ENCODE results near the gene BACE2.
"Not testable (repeated sequence)": the region's sequence is repeated elsewhere in the genome, so short reads cannot be mapped to it uniquely, and the experiment has no call there.

BACE2 gene

DNA sequence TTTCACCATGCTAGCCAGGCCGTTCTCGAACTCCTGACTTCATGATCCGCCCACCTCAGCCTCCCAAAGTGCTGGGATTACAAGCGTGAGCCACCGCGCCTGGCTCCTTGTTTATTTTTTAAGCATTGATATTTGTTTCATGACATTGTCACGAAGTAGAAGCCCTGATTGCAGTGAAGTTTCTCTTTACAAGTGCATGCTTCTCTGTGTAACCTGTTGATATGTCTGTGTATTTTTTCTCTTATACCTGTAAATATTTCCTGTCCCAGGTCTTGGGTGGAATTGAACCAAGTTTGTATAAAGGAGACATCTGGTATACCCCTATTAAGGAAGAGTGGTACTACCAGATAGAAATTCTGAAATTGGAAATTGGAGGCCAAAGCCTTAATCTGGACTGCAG is 75.1 kb downstream of the BACE2 start:
- DNase-seq = no peak

DNA sequence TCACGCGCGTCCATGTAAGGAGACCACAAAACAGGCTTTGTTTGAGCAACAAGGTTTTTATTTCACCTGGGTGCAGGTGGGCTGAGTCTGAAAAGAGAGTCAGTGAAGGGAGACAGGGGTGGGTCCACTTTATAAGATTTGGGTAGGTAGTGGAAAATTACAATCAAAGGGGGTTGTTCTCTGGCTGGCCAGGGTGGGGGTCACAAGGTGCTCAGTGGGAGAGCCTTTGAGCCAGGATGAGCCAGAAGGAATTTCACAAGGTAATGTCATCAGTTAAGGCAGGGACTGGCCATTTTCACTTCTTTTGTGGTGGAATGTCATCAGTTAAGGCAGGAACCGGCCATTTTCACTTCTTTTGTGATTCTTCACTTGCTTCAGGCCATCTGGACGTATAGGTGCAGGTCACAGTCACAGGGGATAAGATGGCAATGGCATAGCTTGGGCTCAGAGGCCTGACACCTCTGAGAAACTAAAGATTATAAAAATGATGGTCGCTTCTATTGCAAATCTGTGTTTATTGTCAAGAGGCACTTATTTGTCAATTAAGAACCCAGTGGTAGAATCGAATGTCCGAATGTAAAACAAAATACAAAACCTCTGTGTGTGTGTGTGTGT is 76.4 kb downstream of the BACE2 start:
- not testable (repeated sequence) for DNase-seq

DNA sequence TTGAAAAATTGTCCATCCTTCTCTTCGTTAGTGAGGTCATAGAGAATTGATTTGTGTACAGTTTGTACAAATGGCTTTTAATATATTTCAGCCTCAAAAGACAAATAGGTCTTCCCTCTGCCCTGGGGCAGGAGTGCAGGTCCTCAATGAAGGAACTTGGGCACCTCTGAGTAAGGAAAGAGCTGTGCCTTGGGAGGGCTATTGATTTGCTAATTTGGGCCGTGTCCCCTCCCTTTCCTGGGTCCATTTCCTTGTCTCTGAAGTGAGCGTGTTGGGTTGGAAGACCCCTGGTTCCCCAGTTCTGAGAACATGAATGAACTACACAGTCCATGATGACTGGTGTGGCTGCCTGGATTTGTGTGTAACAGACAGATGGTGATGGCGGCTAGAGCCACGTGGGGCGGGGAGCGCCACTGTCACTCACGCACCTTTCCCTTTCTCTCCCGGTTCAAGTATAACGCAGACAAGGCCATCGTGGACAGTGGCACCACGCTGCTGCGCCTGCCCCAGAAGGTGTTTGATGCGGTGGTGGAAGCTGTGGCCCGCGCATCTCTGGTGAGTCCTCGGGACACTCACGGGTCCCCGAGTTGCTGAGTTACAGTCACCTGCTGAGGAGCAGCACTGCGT is 77.7 kb downstream of the BACE2 start:
- no peak for DNase-seq

DNA sequence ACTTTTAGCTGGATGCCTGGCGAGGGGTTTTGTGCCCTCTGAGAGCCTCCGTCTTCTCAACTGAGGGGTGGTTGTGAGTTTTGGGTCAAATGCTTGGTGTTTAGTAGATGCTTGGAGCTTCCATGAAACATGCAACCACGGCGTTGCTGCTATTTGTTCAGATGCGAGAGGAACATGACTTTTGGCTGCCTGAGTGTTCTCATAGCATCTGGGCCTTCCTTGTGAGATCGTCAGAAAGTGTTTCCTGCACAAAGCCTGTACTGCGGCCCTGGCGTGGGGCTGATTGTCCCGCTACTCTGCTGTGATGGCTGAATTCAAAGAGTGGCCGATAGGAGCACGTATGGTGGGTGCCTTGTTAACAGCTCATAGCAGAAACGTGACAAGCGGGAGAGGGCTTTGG is 78.8 kb downstream of the BACE2 start:
- no peak for DNase-seq

DNA sequence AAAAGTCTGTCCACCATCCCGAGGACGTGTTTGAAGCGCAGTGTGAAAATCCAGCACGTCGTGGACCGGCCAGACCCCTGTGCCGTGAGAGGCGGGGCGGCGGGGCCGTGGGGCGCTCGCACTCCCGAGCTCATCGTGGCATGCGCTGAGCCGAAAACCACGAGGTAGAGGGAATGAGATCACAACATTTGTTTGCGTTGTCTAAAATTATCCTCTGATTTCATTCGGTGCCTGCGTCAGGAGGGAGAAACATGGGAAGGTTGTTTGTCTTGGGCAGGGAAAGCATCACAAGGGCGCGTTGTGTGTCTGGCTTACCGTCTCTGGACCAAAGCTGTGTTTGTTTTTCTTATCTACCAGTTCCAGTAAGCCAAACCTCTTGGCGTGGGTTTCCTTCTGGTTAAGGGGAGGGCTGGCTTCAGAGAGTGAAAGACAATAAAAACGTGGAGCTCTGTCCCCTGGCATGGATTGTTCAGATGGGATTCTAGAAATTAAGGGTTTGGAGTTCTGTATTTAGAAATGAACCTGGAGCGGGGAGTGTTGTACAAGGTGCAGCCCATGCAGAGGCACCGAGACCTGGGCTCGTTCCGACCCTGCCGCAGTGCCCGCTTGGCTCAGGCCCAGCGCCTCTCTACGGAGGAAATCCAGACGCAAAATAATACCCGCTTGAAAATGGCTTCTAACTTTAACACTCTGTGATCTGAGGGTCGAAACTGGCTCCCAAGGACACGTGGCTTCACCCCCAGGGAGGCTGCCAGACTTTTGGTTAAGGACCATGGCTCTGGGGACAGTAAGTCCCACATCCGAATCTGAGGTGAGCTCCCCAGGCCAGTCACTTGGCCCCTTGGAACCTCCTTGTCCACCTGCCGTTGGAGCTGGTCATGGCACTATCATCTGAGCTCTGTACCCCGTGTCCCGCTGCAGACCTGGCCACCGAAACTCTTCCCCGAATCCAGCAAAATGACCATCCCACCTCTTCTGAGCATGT is 79.9 kb downstream of the BACE2 start:
- no peak for DNase-seq

DNA sequence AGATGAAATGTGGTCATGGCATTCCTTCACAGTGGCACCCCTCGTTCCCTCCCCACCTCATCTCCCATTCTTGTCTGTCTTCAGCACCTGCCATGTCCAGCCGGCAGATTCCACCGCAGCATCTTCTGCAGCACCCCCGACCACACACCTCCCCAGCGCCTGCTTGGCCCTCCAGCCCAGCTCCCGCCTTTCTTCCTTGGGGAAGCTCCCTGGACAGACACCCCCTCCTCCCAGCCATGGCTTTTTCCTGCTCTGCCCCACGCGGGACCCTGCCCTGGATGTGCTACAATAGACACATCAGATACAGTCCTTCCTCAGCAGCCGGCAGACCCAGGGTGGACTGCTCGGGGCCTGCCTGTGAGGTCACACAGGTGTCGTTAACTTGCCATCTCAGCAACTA is 81.5 kb downstream of the BACE2 start:
- no peak for DNase-seq

DNA sequence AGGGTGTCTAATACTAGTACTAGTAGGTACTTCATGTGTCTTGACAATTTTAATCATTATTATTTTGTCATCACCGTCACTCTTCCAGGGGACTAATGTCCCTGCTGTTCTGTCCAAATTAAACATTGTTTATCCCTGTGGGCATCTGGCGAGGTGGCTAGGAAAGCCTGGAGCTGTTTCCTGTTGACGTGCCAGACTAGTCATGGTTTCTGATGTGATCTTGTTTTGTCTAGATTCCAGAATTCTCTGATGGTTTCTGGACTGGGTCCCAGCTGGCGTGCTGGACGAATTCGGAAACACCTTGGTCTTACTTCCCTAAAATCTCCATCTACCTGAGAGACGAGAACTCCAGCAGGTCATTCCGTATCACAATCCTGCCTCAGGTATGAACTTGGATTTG is 82.6 kb downstream of the BACE2 start:
- no peak for DNase-seq

DNA sequence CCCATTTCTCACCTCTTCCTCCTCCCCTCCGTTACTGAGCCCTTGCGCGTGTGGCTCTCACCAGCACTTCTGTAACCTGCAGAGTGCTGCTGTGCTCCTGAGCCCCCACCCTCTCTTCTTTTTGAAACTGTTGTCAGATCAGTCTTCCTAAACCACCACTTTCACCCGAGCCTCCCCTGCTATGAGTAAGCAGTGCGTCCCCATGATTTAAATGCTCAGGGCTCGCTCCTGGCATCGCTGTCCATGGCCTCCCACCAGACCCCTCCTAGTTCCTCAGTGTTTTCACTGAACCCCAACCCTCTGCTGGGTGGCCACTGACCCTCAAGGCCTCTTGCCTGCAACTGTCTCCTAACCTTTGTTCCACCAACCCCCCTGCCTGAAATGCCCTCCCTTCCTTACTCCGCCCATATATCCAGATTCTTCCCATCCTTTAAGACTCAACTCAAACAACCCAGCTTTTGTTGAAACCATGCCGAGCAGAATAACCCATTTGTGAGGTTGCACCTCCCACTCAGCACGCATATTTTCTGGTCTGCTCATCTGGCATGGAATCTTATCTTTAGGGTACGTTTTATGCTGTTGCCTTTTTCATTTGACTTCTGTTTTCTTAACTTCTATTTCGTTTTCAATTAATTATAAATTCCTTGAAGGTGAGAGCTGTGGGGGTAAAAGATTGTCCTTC is 84.1 kb downstream of the BACE2 start:
- DNase-seq = no peak

DNA sequence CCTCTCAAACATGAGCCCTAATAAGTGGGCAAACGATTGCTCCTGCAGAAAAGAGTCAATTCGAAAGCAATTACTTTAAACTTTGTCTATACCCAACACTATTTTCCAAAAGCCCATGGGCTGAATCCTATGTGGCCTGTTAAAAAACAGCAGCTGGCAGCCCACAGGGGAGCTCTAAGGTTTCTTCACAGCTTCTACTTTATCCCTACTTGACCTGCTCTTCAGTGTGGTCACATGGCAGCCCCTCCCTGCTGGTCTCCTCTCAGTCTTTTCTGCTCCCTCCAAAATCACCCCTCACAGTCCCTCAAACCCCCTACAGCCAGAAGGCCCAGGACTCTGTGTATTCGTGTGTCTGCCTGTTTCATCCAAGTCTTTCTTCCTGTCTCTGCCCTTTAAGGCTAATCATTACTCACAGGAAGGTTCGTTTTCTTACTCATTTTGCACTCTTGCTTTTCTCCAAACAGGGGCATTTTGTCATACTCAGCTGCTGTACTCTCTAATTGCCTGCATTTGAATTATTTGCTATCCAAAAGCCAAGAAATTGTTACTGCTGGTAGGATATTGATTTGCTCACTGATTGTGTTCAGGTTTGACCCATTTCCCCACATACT is 86.2 kb downstream of the BACE2 start:
- no peak for DNase-seq

DNA sequence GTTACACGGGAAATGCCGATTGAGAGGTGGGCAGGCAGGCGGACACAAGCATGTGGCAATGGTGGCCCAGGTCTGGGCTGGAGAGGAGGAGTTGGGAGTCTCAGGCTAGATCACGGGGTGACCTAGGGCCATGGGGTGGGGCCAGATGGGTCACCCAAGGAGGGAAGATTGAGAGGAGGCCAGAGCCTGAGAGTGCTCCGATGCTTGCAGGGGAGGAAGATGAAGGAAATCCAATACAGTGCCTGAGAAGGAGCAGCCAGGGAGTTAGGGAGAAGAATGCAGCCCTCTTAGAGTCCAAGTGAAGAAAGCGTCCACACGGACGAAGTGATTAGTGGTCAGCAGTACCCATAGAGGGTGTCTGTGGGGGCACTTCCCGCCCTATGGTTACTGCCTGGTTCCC is 87.2 kb downstream of the BACE2 start:
- no peak for DNase-seq

DNA sequence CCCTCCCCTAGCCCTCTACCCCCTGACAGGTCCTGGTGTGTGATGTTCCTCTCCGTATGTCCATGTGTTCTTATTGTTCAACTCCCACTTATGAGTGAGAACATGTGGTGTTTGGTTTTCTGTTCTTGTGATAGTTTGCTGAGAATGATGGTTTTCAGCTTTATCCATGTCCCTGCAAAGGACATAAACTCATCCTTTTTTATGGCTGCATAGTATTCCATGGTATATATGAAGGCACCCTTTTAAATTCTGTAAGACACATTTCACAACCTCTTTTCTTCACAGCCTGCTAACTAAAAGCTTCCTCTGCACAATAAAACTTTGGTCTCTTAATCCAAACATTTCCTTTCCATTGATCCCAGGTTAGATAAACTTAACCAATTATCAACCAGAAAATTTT is 88.3 kb downstream of the BACE2 start:
- DNase-seq = not testable (repeated sequence)

DNA sequence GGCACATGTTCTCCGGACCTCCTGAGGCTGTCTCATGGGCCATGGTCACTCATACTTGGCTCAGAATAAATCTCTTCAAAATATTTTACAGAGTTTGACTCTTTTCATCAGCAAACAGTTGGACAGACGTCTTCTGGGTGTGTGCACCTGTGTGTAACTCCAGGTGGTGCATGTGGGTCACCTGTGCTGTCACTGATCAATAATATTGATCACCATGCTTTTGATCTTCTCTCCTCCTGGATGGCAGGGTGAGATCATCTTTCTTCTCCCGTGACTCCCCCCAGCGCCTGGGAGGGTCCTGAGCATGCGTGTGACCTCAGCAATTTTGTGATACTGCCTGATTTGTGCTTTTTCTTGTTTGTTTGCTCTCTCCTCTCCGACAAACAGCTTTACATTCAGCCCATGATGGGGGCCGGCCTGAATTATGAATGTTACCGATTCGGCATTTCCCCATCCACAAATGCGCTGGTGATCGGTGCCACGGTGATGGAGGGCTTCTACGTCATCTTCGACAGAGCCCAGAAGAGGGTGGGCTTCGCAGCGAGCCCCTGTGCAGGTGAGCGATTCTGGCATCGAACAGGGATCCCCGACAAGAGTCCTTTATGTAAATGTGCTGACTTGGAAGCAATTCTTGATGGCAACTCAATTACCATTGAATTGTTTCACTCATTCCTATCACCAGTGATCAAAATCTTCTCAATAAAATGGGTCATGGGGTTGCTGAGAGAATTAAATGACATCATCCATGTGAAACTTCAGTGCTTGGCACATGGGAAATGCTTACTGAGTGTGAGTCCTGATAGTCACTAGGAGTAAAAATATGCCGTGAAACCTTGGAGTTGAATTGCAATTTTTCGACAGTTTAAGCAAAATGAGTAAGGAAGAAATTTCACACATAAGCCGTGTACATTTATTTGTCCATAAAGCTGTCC is 89.1 kb downstream of the BACE2 start:
- no peak for DNase-seq

DNA sequence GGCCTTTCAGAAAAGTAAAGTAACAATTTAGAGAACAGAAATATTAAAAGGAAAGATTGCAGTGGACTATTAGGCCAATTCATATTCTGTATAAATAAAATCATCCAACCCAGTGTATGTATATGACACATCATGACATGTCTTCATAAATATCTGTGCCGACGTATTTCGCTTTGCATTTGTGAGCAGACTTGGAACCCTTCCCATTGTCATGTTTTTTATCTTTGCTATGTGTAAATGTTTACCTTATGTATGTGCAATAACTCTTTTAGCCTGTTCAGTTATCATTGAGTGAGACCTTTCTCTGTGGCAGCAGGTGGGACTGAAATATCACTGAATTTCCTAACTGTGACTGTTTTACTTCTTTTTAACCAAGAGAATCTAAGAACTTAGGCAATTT is 90.7 kb downstream of the BACE2 start:
- DNase-seq = no peak

DNA sequence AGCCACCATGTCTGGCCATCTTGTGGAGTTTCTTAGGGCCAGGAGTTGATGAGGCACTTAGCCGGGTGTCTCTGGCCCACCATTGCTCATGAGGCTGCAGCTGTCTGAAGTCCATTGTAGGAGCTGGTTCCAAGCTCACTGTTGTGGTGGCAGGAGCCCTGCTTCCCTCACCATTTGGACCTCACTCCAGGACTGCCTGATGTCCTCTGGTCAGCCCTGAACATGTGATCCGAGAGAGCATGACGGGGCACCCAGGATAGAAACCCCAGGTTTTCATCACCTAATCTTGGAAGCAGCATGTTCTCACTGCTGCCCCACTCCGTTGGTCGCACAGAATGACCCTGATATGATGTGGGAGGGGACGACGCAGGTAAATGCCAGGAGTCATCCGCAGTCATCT is 92.5 kb downstream of the BACE2 start:
- no peak for DNase-seq

DNA sequence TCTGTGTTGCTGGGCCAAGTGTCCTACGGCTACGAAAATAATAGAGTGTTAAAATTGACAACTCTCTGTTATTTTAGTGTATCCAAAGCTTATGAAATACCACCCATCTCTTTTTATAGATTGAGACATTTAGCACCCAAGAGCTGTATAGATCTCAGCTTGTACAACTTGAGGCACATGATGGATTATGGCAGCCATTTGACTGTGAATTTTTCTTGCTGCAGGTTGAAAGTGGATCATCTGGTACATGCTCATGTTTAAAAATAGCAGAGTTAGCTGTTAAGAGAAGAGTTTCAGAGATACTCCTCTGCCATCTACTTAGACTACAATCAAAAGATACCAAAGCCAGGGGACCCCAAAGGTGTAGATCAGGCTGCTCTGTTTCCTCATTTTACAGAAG is 99.4 kb downstream of the BACE2 start:
- DNase-seq = no peak

DNA sequence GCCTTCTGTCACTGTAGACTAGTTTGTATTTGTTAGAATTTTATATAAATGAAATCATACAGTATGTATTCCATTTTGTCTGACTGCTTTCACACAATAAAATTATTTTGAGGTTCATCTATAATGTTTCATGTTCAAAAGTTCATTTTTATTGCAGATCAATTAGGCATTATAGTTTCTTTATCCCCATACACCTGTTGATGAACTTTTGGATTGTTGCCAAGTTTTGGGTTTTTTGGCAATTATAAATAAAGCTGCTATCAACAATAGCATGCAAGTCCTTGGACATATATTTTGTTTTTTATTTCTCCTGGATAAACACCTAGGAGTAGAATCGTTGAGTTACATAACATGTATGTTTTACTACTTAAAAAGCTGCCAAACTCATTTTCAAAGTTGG is 101.6 kb downstream of the BACE2 start:
- DNase-seq = no peak

DNA sequence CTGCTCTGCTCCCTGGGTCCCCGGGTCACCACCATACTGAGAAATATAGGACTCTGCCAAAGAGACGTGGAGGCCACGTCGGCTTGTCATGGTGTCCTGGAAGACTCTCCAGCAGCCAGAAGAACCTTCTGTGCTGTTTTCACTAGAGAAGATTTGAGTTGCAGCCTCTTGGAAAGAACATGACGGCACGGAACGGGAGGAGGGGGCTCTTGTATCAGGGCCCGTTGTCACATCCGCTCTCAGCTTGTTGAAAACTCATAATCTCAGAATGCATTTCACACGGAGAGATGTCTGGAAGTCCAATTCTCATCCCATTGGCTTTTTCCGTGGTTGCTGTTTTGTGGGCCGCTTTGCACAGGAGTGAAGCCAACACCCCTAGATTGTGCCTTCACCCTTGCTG is 109.2 kb downstream of the BACE2 start:
- DNase-seq = no peak

DNA sequence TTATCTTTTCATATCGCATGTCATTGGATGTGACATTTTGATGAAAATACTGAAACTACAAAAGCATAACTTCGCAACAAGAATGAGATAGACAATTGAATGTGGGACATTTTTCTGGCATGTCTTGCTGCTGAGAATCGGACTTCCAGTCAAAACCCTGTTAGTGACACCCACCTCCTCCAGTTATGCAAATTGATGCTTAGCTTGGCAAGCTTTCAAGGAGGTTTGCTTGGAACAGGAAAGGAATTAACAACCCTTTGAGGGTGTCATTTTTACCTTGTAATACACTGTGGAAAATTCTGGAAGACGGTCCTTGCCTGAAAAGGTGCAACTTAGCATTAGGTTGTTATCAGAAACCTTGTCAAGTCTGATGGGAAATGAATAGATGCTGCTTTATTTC is 109.9 kb downstream of the BACE2 start:
- DNase-seq = no peak

DNA sequence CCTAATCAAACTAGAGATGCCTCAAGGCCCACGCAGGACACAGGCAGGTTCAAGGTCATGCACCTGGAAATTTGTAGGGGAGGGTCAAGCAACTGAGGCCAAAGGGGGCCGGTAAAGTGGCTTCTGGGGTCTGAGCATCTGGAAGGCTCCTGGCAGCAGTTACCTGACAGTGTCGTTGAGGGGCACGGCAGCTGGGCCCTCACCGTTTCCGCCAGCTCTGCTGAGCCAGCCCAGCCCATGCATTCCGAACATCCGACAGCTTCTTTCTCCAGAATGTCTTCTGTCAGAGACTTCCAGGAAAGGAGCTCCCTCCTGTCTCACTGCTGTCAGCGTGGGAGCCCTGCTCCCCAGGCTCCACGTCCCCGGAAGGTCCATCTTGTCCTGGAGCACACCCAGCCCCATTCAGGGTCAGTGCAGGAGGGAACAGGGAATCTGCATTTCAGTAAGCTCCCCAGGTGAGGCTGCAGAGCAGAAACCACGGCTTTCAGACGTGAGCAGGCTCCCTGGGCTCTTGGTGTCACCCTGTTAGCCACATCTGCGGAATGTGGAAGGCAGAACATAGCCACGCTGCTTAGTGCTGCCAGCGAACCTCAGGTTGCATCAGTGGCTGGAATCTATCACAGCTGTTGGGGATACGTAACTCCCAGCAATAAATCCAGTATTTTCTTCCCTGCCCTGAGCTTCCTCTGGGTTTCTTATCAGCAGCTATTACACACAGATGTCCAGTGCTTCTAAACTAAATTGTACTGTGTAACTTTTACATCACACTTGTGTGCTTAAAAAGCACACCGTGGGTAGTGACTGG is 112.4 kb downstream of the BACE2 start:
- no peak for DNase-seq

DNA sequence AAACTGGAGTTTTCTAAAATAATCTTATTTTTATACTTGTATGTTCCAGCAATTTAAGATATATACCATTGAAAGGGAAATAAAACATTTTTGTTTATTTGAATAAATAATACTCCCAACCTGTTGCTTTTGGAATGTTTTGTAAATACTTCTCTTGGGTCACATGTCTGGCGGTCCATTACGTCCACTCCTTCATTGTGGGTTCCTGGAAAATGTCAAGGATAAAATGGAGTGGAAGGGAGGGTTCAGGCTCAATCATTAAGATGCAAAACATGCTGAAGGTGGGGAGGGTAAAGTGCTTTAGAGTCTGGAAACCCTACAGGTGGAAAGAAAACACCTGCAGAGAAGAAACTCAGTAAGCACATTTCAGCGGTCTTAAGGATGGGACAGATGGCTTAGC is 114.5 kb downstream of the BACE2 start:
- no peak for DNase-seq

All from activated T-cell treated with anti-CD3 and anti-CD28 coated beads for 4 hours (primary cell).